Measurements from ENCODE around the gene PLCB1.
A peak's percentile ranks its signal among the peaks of the same experiment; 100 is the strongest.

PLCB1 gene

DNA sequence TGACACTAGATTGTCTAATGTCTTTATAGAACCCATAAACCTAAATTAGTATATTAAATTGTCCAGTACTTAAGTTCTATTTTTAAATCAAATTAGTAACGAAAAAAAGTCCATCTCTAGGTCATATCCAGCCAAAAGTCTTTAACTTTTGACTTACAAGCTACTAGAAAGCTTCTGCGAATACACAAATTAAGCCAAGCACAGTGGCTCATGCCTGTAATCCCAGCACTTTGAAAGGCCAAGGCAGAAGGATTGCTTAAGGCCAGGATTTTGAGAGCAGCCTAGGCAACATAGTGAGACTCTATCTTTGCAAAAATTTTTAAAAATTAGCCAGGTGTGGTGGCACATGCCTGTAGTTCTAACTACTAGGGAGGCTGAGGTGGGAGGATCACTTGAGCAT is 516.4 kb downstream of the PLCB1 start:
- H3K4me1 ChIP-seq (ENCODE audit: control extremely low read depth in 1 of 4, control insufficient read depth in 4 of 4, insufficient read depth in 4 of 4, low read length in 3 of 4): no peaks in the 10 kb centered on the region
- H3K36me3 ChIP-seq (ENCODE audit: control insufficient read depth in 4 of 4, insufficient read depth in 4 of 4, low read length in 3 of 4): peaks cover 0 to 39% (median 13%) of the 10 kb centered on the region in 4 experiments
- ChIA-PET CTCF (no interaction called here), POLR2A (no interaction called here)
- 100% methylated on average over 2 of the region's 2 CpGs for WGBS (ENCODE audit: insufficient coverage)
- DNase-seq: no peak
- H3K9me3 ChIP-seq (ENCODE audit: control extremely low read depth in 1 of 5, control insufficient read depth in 4 of 5, insufficient read depth in 2 of 5, low read depth in 1 of 5, low read length in 4 of 5): no peaks in the 10 kb centered on the region
- no peaks in the 10 kb centered on the region for H3K27me3 ChIP-seq (replicated peaks in 2 of 5; ENCODE audit: control insufficient read depth in 4 of 5, insufficient read depth in 5 of 5, low read length in 4 of 5)
- H3K4me3 ChIP-seq (ENCODE audit: control insufficient read depth in 1 of 7, extremely low read depth in 1 of 7, insufficient read depth in 4 of 7, low read depth in 2 of 7, low read length in 6 of 7): no peak overlapping the region
- no peak overlapping the region for H3K27ac ChIP-seq (ENCODE audit: insufficient read depth in 1 of 2, low read depth in 1 of 2, low read length in 2 of 2, poor library complexity in 1 of 2, severe bottlenecking in 2 of 2)

- no peak overlapping the region for H3K4me3 ChIP-seq (ENCODE audit: control insufficient read depth in 1 of 7, extremely low read depth in 1 of 7, insufficient read depth in 4 of 7, low read depth in 2 of 7, low read length in 6 of 7)
- CTCF ChIA-PET: interaction anchor here (1.6 kb wide), 1 partner anchor 8 kb away, joined by 3 read pairs; no protein-coding TSS in a partner anchor
- POLR2A ChIA-PET: no interaction called here
- H3K4me1 ChIP-seq (ENCODE audit: control extremely low read depth in 1 of 4, control insufficient read depth in 4 of 4, insufficient read depth in 4 of 4, low read length in 3 of 4): peaks cover 0 to 2% (median 0%) of the 10 kb centered on the region in 4 experiments
- H3K27ac ChIP-seq (ENCODE audit: insufficient read depth in 1 of 2, low read depth in 1 of 2, low read length in 2 of 2, poor library complexity in 1 of 2, severe bottlenecking in 2 of 2): no peak overlapping the region
- H3K9me3 ChIP-seq (ENCODE audit: control extremely low read depth in 1 of 5, control insufficient read depth in 4 of 5, insufficient read depth in 2 of 5, low read depth in 1 of 5, low read length in 4 of 5): no peaks in the 10 kb centered on the region
- H3K36me3 ChIP-seq (ENCODE audit: control insufficient read depth in 4 of 4, insufficient read depth in 4 of 4, low read length in 3 of 4): peaks cover 0 to 26% (median 11%) of the 10 kb centered on the region in 4 experiments
- DNase-seq: no peak
- H3K27me3 ChIP-seq (replicated peaks in 2 of 5; ENCODE audit: control insufficient read depth in 4 of 5, insufficient read depth in 5 of 5, low read length in 4 of 5): no peaks in the 10 kb centered on the region
- no CpG with 5 or more reads among the region's 3 CpGs for WGBS (ENCODE audit: insufficient coverage)
Measured at GRCh38 chr20:8652396-8652795, 520.3 kb downstream of the PLCB1 start.

GRCh38 chr20:8654486-8654885 is 522.4 kb downstream of the PLCB1 start:
- no peak for DNase-seq
- CTCF ChIA-PET: interaction anchor here (1.1 kb wide), 1 partner anchor 13 kb away, joined by 4 read pairs; no protein-coding TSS in a partner anchor
- Histone ChIP-seq H3K27me3 (replicated peaks in 2 of 5; ENCODE audit: control insufficient read depth in 4 of 5, insufficient read depth in 5 of 5, low read length in 4 of 5) (no peaks in the 10 kb centered on the region), H3K9me3 (ENCODE audit: control extremely low read depth in 1 of 5, control insufficient read depth in 4 of 5, insufficient read depth in 2 of 5, low read depth in 1 of 5, low read length in 4 of 5) (no peaks in the 10 kb centered on the region), H3K4me3 (ENCODE audit: control insufficient read depth in 1 of 7, extremely low read depth in 1 of 7, insufficient read depth in 4 of 7, low read depth in 2 of 7, low read length in 6 of 7) (no peak overlapping the region), H3K4me1 (ENCODE audit: control extremely low read depth in 1 of 4, control insufficient read depth in 4 of 4, insufficient read depth in 4 of 4, low read length in 3 of 4) (peaks cover 0 to 2% (median 0%) of the 10 kb centered on the region in 4 experiments), H3K27ac (ENCODE audit: insufficient read depth in 1 of 2, low read depth in 1 of 2, low read length in 2 of 2, poor library complexity in 1 of 2, severe bottlenecking in 2 of 2) (no peak overlapping the region), H3K36me3 (ENCODE audit: control insufficient read depth in 4 of 4, insufficient read depth in 4 of 4, low read length in 3 of 4) (peaks cover 0 to 16% (median 5%) of the 10 kb centered on the region in 4 experiments)
- POLR2A ChIA-PET: no interaction called here
- 90% methylated on average over 1 of the region's 2 CpGs for WGBS (ENCODE audit: insufficient coverage)

GRCh38 chr20:8656335-8656734 is 524.3 kb downstream of the PLCB1 start:
- peaks cover 0 to 2% (median 0%) of the 10 kb centered on the region in 4 experiments for H3K4me1 ChIP-seq (ENCODE audit: control extremely low read depth in 1 of 4, control insufficient read depth in 4 of 4, insufficient read depth in 4 of 4, low read length in 3 of 4)
- H3K4me3 ChIP-seq (ENCODE audit: control insufficient read depth in 1 of 7, extremely low read depth in 1 of 7, insufficient read depth in 4 of 7, low read depth in 2 of 7, low read length in 6 of 7): no peak overlapping the region
- no peaks in the 10 kb centered on the region for H3K27me3 ChIP-seq (replicated peaks in 2 of 5; ENCODE audit: control insufficient read depth in 4 of 5, insufficient read depth in 5 of 5, low read length in 4 of 5)
- no CpG with 5 or more reads among the region's 1 CpG for WGBS (ENCODE audit: insufficient coverage)
- peak; percentile 13 to 72 (median 62) for DNase-seq
- no peak overlapping the region for H3K27ac ChIP-seq (ENCODE audit: insufficient read depth in 1 of 2, low read depth in 1 of 2, low read length in 2 of 2, poor library complexity in 1 of 2, severe bottlenecking in 2 of 2)
- peaks cover 0 to 12% (median 4%) of the 10 kb centered on the region in 4 experiments for H3K36me3 ChIP-seq (ENCODE audit: control insufficient read depth in 4 of 4, insufficient read depth in 4 of 4, low read length in 3 of 4)
- ChIA-PET CTCF (no interaction called here), POLR2A (no interaction called here)
- no peaks in the 10 kb centered on the region for H3K9me3 ChIP-seq (ENCODE audit: control extremely low read depth in 1 of 5, control insufficient read depth in 4 of 5, insufficient read depth in 2 of 5, low read depth in 1 of 5, low read length in 4 of 5)

DNA sequence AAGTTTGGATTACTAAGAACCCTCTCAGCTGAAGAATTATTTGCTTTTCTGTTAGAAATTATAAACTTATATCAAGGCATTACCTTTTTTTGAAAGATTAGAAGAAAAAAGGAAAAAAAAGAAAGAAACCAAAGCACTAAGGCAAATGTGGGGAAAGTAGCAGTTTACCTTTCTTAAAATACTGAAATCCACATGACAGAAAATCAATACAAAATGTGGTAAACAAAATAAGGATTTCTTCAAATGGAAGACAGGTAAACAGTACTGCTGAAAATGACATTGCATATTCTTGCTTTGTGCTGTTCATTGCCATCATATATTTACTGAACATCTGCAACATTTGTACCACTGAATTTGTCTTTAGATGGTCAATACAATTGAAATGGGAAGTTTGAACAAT is 525.6 kb downstream of the PLCB1 start:
- no peaks in the 10 kb centered on the region for H3K9me3 ChIP-seq (ENCODE audit: control extremely low read depth in 1 of 5, control insufficient read depth in 4 of 5, insufficient read depth in 2 of 5, low read depth in 1 of 5, low read length in 4 of 5)
- H3K27me3 ChIP-seq (replicated peaks in 2 of 5; ENCODE audit: control insufficient read depth in 4 of 5, insufficient read depth in 5 of 5, low read length in 4 of 5): no peaks in the 10 kb centered on the region
- H3K27ac ChIP-seq (ENCODE audit: insufficient read depth in 1 of 2, low read depth in 1 of 2, low read length in 2 of 2, poor library complexity in 1 of 2, severe bottlenecking in 2 of 2): no peak overlapping the region
- POLR2A ChIA-PET: no interaction called here
- H3K4me3 ChIP-seq (ENCODE audit: control insufficient read depth in 1 of 7, extremely low read depth in 1 of 7, insufficient read depth in 4 of 7, low read depth in 2 of 7, low read length in 6 of 7): no peak overlapping the region
- H3K4me1 ChIP-seq (ENCODE audit: control extremely low read depth in 1 of 4, control insufficient read depth in 4 of 4, insufficient read depth in 4 of 4, low read length in 3 of 4): peaks cover 0 to 2% (median 0%) of the 10 kb centered on the region in 4 experiments
- DNase-seq: no peak
- CTCF ChIA-PET: no interaction called here
- H3K36me3 ChIP-seq (ENCODE audit: control insufficient read depth in 4 of 4, insufficient read depth in 4 of 4, low read length in 3 of 4): peaks cover 0 to 9% (median 4%) of the 10 kb centered on the region in 4 experiments

GRCh38 chr20:8658103-8658502 is 526.0 kb downstream of the PLCB1 start:
- POLR2A ChIA-PET: no interaction called here
- no peak for DNase-seq
- CTCF ChIA-PET: no interaction called here
- peaks cover 0 to 9% (median 4%) of the 10 kb centered on the region in 4 experiments for H3K36me3 ChIP-seq (ENCODE audit: control insufficient read depth in 4 of 4, insufficient read depth in 4 of 4, low read length in 3 of 4)
- peaks cover 0 to 2% (median 0%) of the 10 kb centered on the region in 4 experiments for H3K4me1 ChIP-seq (ENCODE audit: control extremely low read depth in 1 of 4, control insufficient read depth in 4 of 4, insufficient read depth in 4 of 4, low read length in 3 of 4)
- H3K27ac ChIP-seq (ENCODE audit: insufficient read depth in 1 of 2, low read depth in 1 of 2, low read length in 2 of 2, poor library complexity in 1 of 2, severe bottlenecking in 2 of 2): no peak overlapping the region
- H3K9me3 ChIP-seq (ENCODE audit: control extremely low read depth in 1 of 5, control insufficient read depth in 4 of 5, insufficient read depth in 2 of 5, low read depth in 1 of 5, low read length in 4 of 5): no peaks in the 10 kb centered on the region
- H3K27me3 ChIP-seq (replicated peaks in 2 of 5; ENCODE audit: control insufficient read depth in 4 of 5, insufficient read depth in 5 of 5, low read length in 4 of 5): no peaks in the 10 kb centered on the region
- no peak overlapping the region for H3K4me3 ChIP-seq (ENCODE audit: control insufficient read depth in 1 of 7, extremely low read depth in 1 of 7, insufficient read depth in 4 of 7, low read depth in 2 of 7, low read length in 6 of 7)
- no CpG with 5 or more reads among the region's 3 CpGs for WGBS (ENCODE audit: insufficient coverage)

GRCh38 chr20:8661229-8661952 is 529.3 kb downstream of the PLCB1 start:
- POLR2A ChIA-PET: no interaction called here

More at GRCh38 chr20:8661229-8661952, 529.3 kb downstream of the PLCB1 start:
- H3K27ac ChIP-seq (ENCODE audit: insufficient read depth in 1 of 2, low read depth in 1 of 2, low read length in 2 of 2, poor library complexity in 1 of 2, severe bottlenecking in 2 of 2): no peak overlapping the region
- no peaks in the 10 kb centered on the region for H3K9me3 ChIP-seq (ENCODE audit: control extremely low read depth in 1 of 5, control insufficient read depth in 4 of 5, insufficient read depth in 2 of 5, low read depth in 1 of 5, low read length in 4 of 5)
- H3K4me3 ChIP-seq (ENCODE audit: control insufficient read depth in 1 of 7, extremely low read depth in 1 of 7, insufficient read depth in 4 of 7, low read depth in 2 of 7, low read length in 6 of 7): no peak overlapping the region
- H3K4me1 ChIP-seq (ENCODE audit: control extremely low read depth in 1 of 4, control insufficient read depth in 4 of 4, insufficient read depth in 4 of 4, low read length in 3 of 4): peaks cover 0 to under 1% (median 0%) of the 10 kb centered on the region in 4 experiments
- no peaks in the 10 kb centered on the region for H3K27me3 ChIP-seq (replicated peaks in 2 of 5; ENCODE audit: control insufficient read depth in 4 of 5, insufficient read depth in 5 of 5, low read length in 4 of 5)
- DNase-seq: peak in 2 of 3 donors; percentile 17 to 39
- H3K36me3 ChIP-seq (ENCODE audit: control insufficient read depth in 4 of 4, insufficient read depth in 4 of 4, low read length in 3 of 4): peaks cover 0 to 13% (median 8%) of the 10 kb centered on the region in 4 experiments
- CTCF ChIA-PET: no interaction called here
- WGBS (ENCODE audit: insufficient coverage): 84% methylated on average over 5 of the region's 8 CpGs

All from common myeloid progenitor, CD34-positive (primary cell).